Endothelial cell of umbilical vein (primary cell): ENCODE measurements around the gene LARGE1.

Experiments
- CTCF ChIP-seq, 2 donors: IDR thresholded peaks; 1 replicate in 1 of 2; 2 replicates in 1 of 2; pipeline ENCODE4 v1.5.1; 2011; ENCODE audit warnings: low read length in 2 of 2, mild to moderate bottlenecking in 2 of 2, moderate library complexity in 2 of 2, control low read depth in 1 of 2, inconsistent platforms in 1 of 2, low read depth in 1 of 2; ENCODE audit not compliant: insufficient read depth in 1 of 2; ENCODE audit errors: extremely low read depth in 1 of 2
- JUN ChIP-seq: IDR thresholded peaks from 2 replicates; pipeline ENCODE4 v1.6.1; 2011; ENCODE audit warnings: borderline replicate concordance, low read depth; ENCODE audit not compliant: insufficient read length, insufficient read depth

- TF ChIP-seq JUN, result no peak
- no peak for TF ChIP-seq CTCF (IDR thresholded peaks at IDR 0.05; ENCODE audit: extremely low read depth in 1 of 2, insufficient read depth in 1 of 2, low read depth in 1 of 2, low read length in 2 of 2)
Observed at GRCh38 chr22:33882991-33883390, 37.3 kb downstream of the LARGE1 start.
